ENCODE measurements around the gene RRBP1. TPM values are rescaled to one million over a fixed set of nuclear protein-coding genes. Genes with fewer than 3 reads are reported as not detected.

Gene RRBP1, protein sequence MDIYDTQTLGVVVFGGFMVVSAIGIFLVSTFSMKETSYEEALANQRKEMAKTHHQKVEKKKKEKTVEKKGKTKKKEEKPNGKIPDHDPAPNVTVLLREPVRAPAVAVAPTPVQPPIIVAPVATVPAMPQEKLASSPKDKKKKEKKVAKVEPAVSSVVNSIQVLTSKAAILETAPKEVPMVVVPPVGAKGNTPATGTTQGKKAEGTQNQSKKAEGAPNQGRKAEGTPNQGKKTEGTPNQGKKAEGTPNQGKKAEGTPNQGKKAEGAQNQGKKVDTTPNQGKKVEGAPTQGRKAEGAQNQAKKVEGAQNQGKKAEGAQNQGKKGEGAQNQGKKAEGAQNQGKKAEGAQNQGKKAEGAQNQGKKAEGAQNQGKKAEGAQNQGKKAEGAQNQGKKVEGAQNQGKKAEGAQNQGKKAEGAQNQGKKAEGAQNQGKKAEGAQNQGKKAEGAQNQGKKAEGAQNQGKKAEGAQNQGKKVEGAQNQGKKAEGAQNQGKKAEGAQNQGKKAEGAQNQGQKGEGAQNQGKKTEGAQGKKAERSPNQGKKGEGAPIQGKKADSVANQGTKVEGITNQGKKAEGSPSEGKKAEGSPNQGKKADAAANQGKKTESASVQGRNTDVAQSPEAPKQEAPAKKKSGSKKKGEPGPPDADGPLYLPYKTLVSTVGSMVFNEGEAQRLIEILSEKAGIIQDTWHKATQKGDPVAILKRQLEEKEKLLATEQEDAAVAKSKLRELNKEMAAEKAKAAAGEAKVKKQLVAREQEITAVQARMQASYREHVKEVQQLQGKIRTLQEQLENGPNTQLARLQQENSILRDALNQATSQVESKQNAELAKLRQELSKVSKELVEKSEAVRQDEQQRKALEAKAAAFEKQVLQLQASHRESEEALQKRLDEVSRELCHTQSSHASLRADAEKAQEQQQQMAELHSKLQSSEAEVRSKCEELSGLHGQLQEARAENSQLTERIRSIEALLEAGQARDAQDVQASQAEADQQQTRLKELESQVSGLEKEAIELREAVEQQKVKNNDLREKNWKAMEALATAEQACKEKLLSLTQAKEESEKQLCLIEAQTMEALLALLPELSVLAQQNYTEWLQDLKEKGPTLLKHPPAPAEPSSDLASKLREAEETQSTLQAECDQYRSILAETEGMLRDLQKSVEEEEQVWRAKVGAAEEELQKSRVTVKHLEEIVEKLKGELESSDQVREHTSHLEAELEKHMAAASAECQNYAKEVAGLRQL (N-terminal part only)
- 199 and 237 TPM in 2 replicates for total RNA-seq

DNA sequence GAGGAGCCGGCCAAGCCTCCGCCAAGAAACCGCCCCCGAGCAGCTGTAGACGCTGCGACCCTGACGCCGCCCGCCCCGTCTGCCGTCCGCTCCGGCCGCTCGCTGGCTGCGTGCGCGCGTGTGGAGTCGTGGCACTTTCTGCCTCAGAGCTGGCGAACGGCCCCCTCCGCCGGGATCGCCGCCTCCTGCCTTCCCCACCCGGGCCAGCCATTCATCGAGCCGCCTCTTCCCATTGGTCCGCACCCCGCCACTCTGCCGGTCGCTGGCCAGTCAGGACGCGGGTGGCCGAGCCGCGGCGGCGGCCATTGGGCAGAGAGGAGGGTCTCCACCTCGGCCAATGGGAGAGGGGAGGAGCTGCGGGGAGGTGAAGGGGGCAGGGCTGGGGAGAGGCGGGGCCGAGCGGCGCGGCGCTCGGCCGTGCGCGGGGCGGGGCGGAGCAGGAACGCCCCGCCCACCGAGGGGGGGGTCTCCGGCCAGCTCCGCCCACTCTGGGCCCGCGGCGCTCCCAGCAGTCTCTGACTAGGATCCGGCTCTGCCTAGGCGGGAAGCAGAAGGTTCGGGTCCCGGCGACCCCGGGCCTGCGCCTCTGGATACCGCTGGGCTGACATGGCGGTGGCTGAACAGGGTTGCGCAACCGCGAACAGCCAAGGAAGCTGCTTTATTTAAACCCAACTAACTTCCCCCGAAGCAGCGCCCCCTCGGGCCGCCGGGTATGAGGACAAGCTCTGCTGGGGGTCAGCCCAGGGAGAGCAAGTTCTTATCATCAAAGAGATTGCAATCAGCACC lies at the start of gene RRBP1:
Gene RRBP1, minus strand, starts transcription at position 140 of the 786 bp plus-strand sequence. CDS start 21,735 bp downstream, outside the sequence.

GRCh38 chr20:17699931-17700351 lies 17.9 kb upstream of the RRBP1 start, which contains the start of gene BANF2:
Gene BANF2, plus strand, starts transcription at chr20:17699966. Its CDS starts 25,060 bp downstream, at chr20:17725026.

GRCh38 chr20:17569616-17570346 lies 112.3 kb downstream of the RRBP1 start, which contains the start of gene DSTN:
Gene DSTN, plus strand, starts transcription at chr20:17570075. Its CDS starts 134 bp downstream, at chr20:17570209.

Other genes with a start within 250 kb of the RRBP1 start
- 1.5 and 2.3 TPM in 2 replicates for gene BFSP1, start 150.9 kb downstream of the RRBP1 start, total RNA-seq
- gene DSTN, start 112.2 kb downstream of the RRBP1 start, total RNA-seq: 377 and 434 TPM in 2 replicates
- not detected in 2 replicates for gene BANF2, start 17.7 kb upstream of the RRBP1 start, total RNA-seq